ENCODE data around the gene TSC22D4. TPM values are rescaled to one million over a fixed set of nuclear protein-coding genes. Genes with fewer than 3 reads are reported as not detected.
A peak's percentile ranks its signal among the peaks of the same experiment; 100 is the strongest.

Gene TSC22D4
- total and polyA plus RNA-seq, 9 of the 15 experiments (the other 6 are each of a cell fraction or from before 2014, with no cell fraction given): 0.37 to 107 (median 28.7) TPM

DNA sequence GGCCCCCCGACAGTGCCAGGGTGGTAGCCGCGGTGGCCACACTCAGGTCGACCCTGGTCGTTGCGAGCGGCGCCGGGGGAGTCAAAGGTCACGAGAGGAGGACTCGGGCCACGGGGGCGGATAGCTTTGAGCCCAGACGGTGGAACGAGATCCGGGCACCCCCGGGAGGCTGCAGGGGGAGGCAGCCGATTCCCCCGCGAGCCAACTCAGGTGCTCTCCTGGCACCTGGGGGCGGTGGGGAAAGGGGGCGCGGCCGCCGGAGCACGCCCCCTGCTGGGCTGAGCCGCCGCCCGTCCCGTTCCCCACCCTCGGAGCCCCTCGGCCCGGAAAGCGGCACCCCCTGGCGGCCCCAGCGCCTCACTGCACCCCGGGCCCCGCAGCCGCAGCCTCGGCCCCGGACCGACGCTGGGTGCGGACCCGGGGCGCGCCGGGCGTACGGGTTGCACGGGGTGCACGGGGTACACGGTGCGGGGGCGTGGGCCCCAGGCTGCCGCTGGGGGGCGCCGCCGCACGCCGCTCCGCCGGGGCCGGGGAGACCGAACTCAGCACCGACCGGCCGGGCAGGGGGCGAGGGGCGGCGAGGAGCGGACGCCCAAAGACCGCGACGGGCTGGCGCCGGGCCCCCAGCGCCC, 4.2 kb upstream of the TSC22D4 start (continued):
- TF ChIP-seq ZBTB1 (CRISPR knock-in tag; IDR thresholded peaks at IDR 0.05; ENCODE audit: borderline replicate concordance, low read depth): 0 out of 2 replicates have a peak, but pooled peaks have one; percentile 3
- no peak for TF ChIP-seq NR1H2 (CRISPR knock-in tag; IDR thresholded peaks at IDR 0.05)
- TF ChIP-seq SP2 (IDR thresholded peaks at IDR 0.05; ENCODE audit: extremely low read depth, low read depth, low read length, poor library complexity, severe bottlenecking): no peak
- no peak for TF ChIP-seq ZNF12 (CRISPR knock-in tag; IDR thresholded peaks at IDR 0.05)
- TF ChIP-seq SRSF7 (optimal IDR thresholded peaks at IDR 0.05; ENCODE audit: low read depth, low read length): no peak
- TF ChIP-seq TEAD4 (IDR thresholded peaks at IDR 0.05; ENCODE audit: low read length): 0 out of 2 replicates have a peak, but pooled peaks have one; percentile 21
- TF ChIP-seq TEAD4 (CRISPR knock-in tag; IDR thresholded peaks at IDR 0.05; ENCODE audit: borderline replicate concordance): no peak
- TF ChIP-seq ZBTB17 (CRISPR knock-in tag; IDR thresholded peaks at IDR 0.05): 0 out of 2 replicates have a peak, but pooled peaks have one; percentile 61
- TF ChIP-seq, protein P1, sequence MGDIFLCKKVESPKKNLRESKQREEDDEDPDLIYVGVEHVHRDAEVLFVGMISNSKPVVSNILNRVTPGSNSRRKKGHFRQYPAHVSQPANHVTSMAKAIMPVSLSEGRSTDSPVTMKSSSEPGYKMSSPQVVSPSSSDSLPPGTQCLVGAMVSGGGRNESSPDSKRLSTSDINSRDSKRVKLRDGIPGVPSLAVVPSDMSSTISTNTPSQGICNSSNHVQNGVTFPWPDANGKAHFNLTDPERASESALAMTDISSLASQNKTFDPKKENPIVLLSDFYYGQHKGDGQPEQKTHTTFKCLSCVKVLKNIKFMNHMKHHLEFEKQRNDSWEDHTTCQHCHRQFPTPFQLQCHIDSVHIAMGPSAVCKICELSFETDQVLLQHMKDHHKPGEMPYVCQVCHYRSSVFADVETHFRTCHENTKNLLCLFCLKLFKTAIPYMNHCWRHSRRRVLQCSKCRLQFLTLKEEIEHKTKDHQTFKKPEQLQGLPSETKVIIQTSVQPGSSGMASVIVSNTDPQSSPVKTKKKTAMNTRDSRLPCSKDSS (IDR thresholded peaks at IDR 0.05; ENCODE audit: low read depth, partially characterized antibody): no peak
- no peak for TF ChIP-seq GATA2 (CRISPR knock-in tag; IDR thresholded peaks at IDR 0.05)
- TF ChIP-seq ZNF583 (CRISPR knock-in tag; IDR thresholded peaks at IDR 0.05): peak; percentile 8; the same call in 1 of the 2 replicates
- no peak for TF ChIP-seq CCAR2 (IDR thresholded peaks at IDR 0.05; ENCODE audit: low read depth, low read length)
- TF ChIP-seq, protein P2, sequence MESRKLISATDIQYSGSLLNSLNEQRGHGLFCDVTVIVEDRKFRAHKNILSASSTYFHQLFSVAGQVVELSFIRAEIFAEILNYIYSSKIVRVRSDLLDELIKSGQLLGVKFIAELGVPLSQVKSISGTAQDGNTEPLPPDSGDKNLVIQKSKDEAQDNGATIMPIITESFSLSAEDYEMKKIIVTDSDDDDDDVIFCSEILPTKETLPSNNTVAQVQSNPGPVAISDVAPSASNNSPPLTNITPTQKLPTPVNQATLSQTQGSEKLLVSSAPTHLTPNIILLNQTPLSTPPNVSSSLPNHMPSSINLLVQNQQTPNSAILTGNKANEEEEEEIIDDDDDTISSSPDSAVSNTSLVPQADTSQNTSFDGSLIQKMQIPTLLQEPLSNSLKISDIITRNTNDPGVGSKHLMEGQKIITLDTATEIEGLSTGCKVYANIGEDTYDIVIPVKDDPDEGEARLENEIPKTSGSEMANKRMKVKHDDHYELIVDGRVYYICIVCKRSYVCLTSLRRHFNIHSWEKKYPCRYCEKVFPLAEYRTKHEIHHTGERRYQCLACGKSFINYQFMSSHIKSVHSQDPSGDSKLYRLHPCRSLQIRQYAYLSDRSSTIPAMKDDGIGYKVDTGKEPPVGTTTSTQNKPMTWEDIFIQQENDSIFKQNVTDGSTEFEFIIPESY (CRISPR knock-in tag; IDR thresholded peaks at IDR 0.05): peak; percentile 54; the same call in 1 of the 2 replicates
- TF ChIP-seq HNRNPH1 (optimal IDR thresholded peaks at IDR 0.05; ENCODE audit: low read depth, low read length): no peak
- peak; percentile 91 for TF ChIP-seq ZEB2 (IDR thresholded peaks at IDR 0.05)
- TF ChIP-seq KLF6 (CRISPR knock-in tag; IDR thresholded peaks at IDR 0.05; ENCODE audit: borderline replicate concordance): no peak
- TF ChIP-seq, protein P3, sequence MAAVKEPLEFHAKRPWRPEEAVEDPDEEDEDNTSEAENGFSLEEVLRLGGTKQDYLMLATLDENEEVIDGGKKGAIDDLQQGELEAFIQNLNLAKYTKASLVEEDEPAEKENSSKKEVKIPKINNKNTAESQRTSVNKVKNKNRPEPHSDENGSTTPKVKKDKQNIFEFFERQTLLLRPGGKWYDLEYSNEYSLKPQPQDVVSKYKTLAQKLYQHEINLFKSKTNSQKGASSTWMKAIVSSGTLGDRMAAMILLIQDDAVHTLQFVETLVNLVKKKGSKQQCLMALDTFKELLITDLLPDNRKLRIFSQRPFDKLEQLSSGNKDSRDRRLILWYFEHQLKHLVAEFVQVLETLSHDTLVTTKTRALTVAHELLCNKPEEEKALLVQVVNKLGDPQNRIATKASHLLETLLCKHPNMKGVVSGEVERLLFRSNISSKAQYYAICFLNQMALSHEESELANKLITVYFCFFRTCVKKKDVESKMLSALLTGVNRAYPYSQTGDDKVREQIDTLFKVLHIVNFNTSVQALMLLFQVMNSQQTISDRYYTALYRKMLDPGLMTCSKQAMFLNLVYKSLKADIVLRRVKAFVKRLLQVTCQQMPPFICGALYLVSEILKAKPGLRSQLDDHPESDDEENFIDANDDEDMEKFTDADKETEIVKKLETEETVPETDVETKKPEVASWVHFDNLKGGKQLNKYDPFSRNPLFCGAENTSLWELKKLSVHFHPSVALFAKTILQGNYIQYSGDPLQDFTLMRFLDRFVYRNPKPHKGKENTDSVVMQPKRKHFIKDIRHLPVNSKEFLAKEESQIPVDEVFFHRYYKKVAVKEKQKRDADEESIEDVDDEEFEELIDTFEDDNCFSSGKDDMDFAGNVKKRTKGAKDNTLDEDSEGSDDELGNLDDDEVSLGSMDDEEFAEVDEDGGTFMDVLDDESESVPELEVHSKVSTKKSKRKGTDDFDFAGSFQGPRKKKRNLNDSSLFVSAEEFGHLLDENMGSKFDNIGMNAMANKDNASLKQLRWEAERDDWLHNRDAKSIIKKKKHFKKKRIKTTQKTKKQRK (IDR thresholded peaks at IDR 0.05; ENCODE audit: borderline replicate concordance, low read depth, low read length): no peak
- peak; percentile 2 for TF ChIP-seq MEIS2 (IDR thresholded peaks at IDR 0.05; ENCODE audit: partially characterized antibody)
- TF ChIP-seq RCOR1 (IDR thresholded peaks at IDR 0.05; ENCODE audit: borderline replicate concordance in 1 of 2, low read depth in 2 of 2, low read length in 2 of 2): peak in 1 of 2 experiments; percentile 75; a peak in 2 of 4 replicates
- TF ChIP-seq RBM22 (IDR thresholded peaks at IDR 0.05; ENCODE audit: low read depth, low read length, poor library complexity, severe bottlenecking): no peak
- no peak for TF ChIP-seq MYBL2 (IDR thresholded peaks at IDR 0.05; ENCODE audit: low read depth)
- TF ChIP-seq MYBL2 (CRISPR knock-in tag; IDR thresholded peaks at IDR 0.05; ENCODE audit: borderline replicate concordance): no peak

Measured in K562 (cell line).